ENCODE measurements around the gene THBD. TPM values are rescaled to one million over a fixed set of nuclear protein-coding genes. Genes with fewer than 3 reads are reported as not detected.

THBD gene
- total and polyA plus RNA-seq, 2 of the 4 experiments (the other 2 are of a cell fraction) = 0.07 TPM; not detected in 1

GRCh38 chr20:23003881-23004460, 45.5 kb downstream of the THBD start:
- intact Hi-C loops (cut with micrococcal nuclease) = no loop called here
- TF ChIP-seq POLR2A (IDR thresholded peaks at IDR 0.05; ENCODE audit: low read depth, low read length) = no peak
- no peak for TF ChIP-seq NFE2L2 (IDR thresholded peaks at IDR 0.05; ENCODE audit: low read depth, low read length)
- TF ChIP-seq MAFK (IDR thresholded peaks at IDR 0.05; ENCODE audit: low read depth, low read length) = no peak
- no peak for TF ChIP-seq MXI1 (IDR thresholded peaks at IDR 0.05; ENCODE audit: borderline replicate concordance, low read depth, low read length)
- no peak for TF ChIP-seq RAD21 (IDR thresholded peaks at IDR 0.05; ENCODE audit: low read length)
- TF ChIP-seq FOS (IDR thresholded peaks at IDR 0.05; ENCODE audit: low read depth, low read length) = no peak
- no peak for TF ChIP-seq RCOR1 (IDR thresholded peaks at IDR 0.05; ENCODE audit: insufficient replicate concordance, low read length)
- TF ChIP-seq, protein P1, sequence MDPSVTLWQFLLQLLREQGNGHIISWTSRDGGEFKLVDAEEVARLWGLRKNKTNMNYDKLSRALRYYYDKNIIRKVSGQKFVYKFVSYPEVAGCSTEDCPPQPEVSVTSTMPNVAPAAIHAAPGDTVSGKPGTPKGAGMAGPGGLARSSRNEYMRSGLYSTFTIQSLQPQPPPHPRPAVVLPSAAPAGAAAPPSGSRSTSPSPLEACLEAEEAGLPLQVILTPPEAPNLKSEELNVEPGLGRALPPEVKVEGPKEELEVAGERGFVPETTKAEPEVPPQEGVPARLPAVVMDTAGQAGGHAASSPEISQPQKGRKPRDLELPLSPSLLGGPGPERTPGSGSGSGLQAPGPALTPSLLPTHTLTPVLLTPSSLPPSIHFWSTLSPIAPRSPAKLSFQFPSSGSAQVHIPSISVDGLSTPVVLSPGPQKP (IDR thresholded peaks at IDR 0.05; ENCODE audit: borderline replicate concordance, low read depth, low read length) = no peak
- TF ChIP-seq, protein P2, sequence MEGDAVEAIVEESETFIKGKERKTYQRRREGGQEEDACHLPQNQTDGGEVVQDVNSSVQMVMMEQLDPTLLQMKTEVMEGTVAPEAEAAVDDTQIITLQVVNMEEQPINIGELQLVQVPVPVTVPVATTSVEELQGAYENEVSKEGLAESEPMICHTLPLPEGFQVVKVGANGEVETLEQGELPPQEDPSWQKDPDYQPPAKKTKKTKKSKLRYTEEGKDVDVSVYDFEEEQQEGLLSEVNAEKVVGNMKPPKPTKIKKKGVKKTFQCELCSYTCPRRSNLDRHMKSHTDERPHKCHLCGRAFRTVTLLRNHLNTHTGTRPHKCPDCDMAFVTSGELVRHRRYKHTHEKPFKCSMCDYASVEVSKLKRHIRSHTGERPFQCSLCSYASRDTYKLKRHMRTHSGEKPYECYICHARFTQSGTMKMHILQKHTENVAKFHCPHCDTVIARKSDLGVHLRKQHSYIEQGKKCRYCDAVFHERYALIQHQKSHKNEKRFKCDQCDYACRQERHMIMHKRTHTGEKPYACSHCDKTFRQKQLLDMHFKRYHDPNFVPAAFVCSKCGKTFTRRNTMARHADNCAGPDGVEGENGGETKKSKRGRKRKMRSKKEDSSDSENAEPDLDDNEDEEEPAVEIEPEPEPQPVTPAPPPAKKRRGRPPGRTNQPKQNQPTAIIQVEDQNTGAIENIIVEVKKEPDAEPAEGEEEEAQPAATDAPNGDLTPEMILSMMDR (conservative IDR thresholded peaks at IDR 0.05; ENCODE audit: low read depth, low read length) = no peak
- TF ChIP-seq USF2 (IDR thresholded peaks at IDR 0.05; ENCODE audit: low read depth, low read length) = no peak
- no peak for TF ChIP-seq SMC3 (IDR thresholded peaks at IDR 0.05; ENCODE audit: low read depth, low read length)
- TF ChIP-seq CHD1 (IDR thresholded peaks at IDR 0.05; ENCODE audit: low read depth, low read length) = no peak
- TF ChIP-seq MAZ (IDR thresholded peaks at IDR 0.05; ENCODE audit: borderline replicate concordance, low read depth, low read length) = no peak
- no peak for TF ChIP-seq CEBPB (IDR thresholded peaks at IDR 0.05; ENCODE audit: low read depth, low read length)
- TF ChIP-seq RFX5 (IDR thresholded peaks at IDR 0.05; ENCODE audit: low read depth, low read length) = no peak
- no CpG with 5 or more reads among the region's 2 CpGs for WGBS, 2 experiments (ENCODE audit: extremely low coverage in 2 of 2, insufficient read length in 1 of 2)

More at GRCh38 chr20:23003881-23004460, 45.5 kb downstream of the THBD start:
- Histone ChIP-seq H4K91ac (ENCODE audit: insufficient read depth, low read depth, low read length) (no peak overlapping the region), H2AFZ (replicated peaks; ENCODE audit: low read length, poor library complexity) (no peak overlapping the region), H3K36me3 (ENCODE audit: control insufficient read depth, insufficient read depth, low read length) (no peaks in the 10 kb centered on the region), H3K27ac (ENCODE audit: insufficient read depth, low read length) (no peak overlapping the region), H3K4me2 (ENCODE audit: low read depth, low read length) (no peak overlapping the region), H3K56ac (ENCODE audit: extremely low read depth, insufficient read depth, low read length) (no peak overlapping the region), H3K4me1 (ENCODE audit: control insufficient read depth, insufficient read depth, low read length) (no peaks in the 10 kb centered on the region), H2BK5ac (ENCODE audit: low read depth, low read length, poor library complexity, severe bottlenecking) (no peak overlapping the region), H3K79me1 (ENCODE audit: low read depth in 1 of 2, low read length in 2 of 2) (no peaks in the 10 kb centered on the region), H2BK15ac (ENCODE audit: low read depth, low read length) (no peak overlapping the region), H4K8ac (ENCODE audit: low read depth in 2 of 2, low read length in 2 of 2) (no peak overlapping the region), H3K4me3 (ENCODE audit: insufficient read depth, low read depth, low read length) (no peak overlapping the region), H4K20me1 (ENCODE audit: insufficient read depth, low read length) (no peaks in the 10 kb centered on the region), H4K5ac (ENCODE audit: low read depth, low read length) (no peak overlapping the region), H3K14ac (replicated peaks; ENCODE audit: low read depth, low read length) (no peak overlapping the region), H3K9ac (ENCODE audit: low read depth, low read length) (no peak overlapping the region), H3K23ac (ENCODE audit: low read depth, low read length) (no peak overlapping the region), H2AK5ac (ENCODE audit: low read depth, low read length) (no peak overlapping the region), H2BK120ac (ENCODE audit: low read depth, low read length) (no peak overlapping the region), H3K27me3 (ENCODE audit: control insufficient read depth, insufficient read depth, low read length) (peaks cover 4% of the 10 kb centered on the region), H2AK9ac (replicated peaks; ENCODE audit: low read depth, low read length, poor library complexity) (no peak overlapping the region), H3K9me1 (ENCODE audit: insufficient read depth, low read length) (no peaks in the 10 kb centered on the region), H2BK20ac (ENCODE audit: low read depth, low read length) (no peak overlapping the region), H3K9me3 (ENCODE audit: control insufficient read depth, insufficient read depth, low read length) (no peaks in the 10 kb centered on the region), H3K4ac (ENCODE audit: low read depth, low read length) (no peak overlapping the region), H3K18ac (ENCODE audit: low read depth, low read length) (no peak overlapping the region)
- POLR2A ChIA-PET (ENCODE audit: unreplicated experiment) = no interaction called here
- CTCF ChIA-PET = no interaction called here
- BruUV-seq (replicated peaks) = no TSS peak
- dilution Hi-C loops (cut with HindIII; ENCODE audit: low sequenced_read_pairs, unreplicated experiment) = no loop called here
- ATAC-seq (ENCODE audit: low read depth) (no peak), DNase-seq (no peak)
- in situ Hi-C loops (cut with MboI; ENCODE audit: low sequenced_read_pairs) = no loop called here
